Natural killer cell treated with Interleukin-12 subunit alpha and Interleukin-12 subunit beta and Interleukin-15 and Interleukin-18, amount 100 ng/mL, for 72 hours (primary cell): ENCODE results near the gene PAPSS1. TPM values are rescaled to one million over a fixed set of nuclear protein-coding genes. Genes with fewer than 3 reads are reported as not detected.

Experiments used
- ATAC-seq, 2 donors: fragments of 150-1000 bp; cut with Tn5 transposase in 1 of 2; sonication (Bioruptor Pico), chemical (Tn5 transposase) in 1 of 2; 2 replicates each; pipeline ENCODE4 v1.10.0; 2021
- DNase-seq: peaks from one replicate; pipeline ENCODE4 v3.0.0; 2022; ENCODE audit warnings: low spot score
- H3K27ac Mint-ChIP-seq, 2 donors: 1 replicate in 1 of 2; 2 replicates in 1 of 2; pipeline ENCODE4 v1.8.0; 2022; ENCODE audit warnings: mixed read lengths in 2 of 2, mild to moderate bottlenecking in 1 of 2, moderate library complexity in 1 of 2
- H3K27me3 Mint-ChIP-seq, 2 donors: 1 replicate in 1 of 2; 2 replicates in 1 of 2; pipeline ENCODE4 v1.8.0; 2022; ENCODE audit warnings: mixed read lengths in 2 of 2
- H3K36me3 Mint-ChIP-seq: one replicate; pipeline ENCODE4 v1.8.0; 2022; ENCODE audit warnings: mixed read lengths
- H3K4me1 Mint-ChIP-seq, 2 donors: 1 replicate in 1 of 2; 2 replicates in 1 of 2; pipeline ENCODE4 v1.8.0; 2022; ENCODE audit warnings: low read depth in 2 of 2, mixed read lengths in 2 of 2, mild to moderate bottlenecking in 1 of 2
- H3K4me3 Mint-ChIP-seq: one replicate; pipeline ENCODE4 v1.8.0; 2022; ENCODE audit warnings: mixed read lengths
- H3K9me3 Mint-ChIP-seq: 2 replicates; pipeline ENCODE4 v1.8.0; 2022; ENCODE audit warnings: mixed read lengths
- total RNA-seq, 2 donors: library from RNA; stranded (reverse); gene quantifications; one replicate each; pipeline ENCODE4 v1.2.3, GENCODE V29; 2022

The PAPSS1 gene
- 10 to 100 TPM; 12.1 to 25.1 TPM for total RNA-seq

- peak; percentile 97 for ATAC-seq
- Mint-ChIP-seq H3K9me3 (no peaks in the 10 kb centered on the region), H3K27me3 (no peaks in the 10 kb centered on the region), H3K4me3 (peak within 1 kb of the TSS; percentile 95), H3K36me3 (no peaks in the 10 kb centered on the region), H3K27ac (peak within 1 kb of the TSS; percentile 82 to 95), H3K4me1 (peaks cover 22 to 29% of the 10 kb centered on the region in 2 donors)
- peak; percentile 97 for DNase-seq
Observed at GRCh38 chr4:107719922-107720722, at the start of gene PAPSS1. TSS of gene PAPSS1 (minus strand) at chr4:107720234. CDS start at chr4:107720179, 55 bp downstream.

DNA sequence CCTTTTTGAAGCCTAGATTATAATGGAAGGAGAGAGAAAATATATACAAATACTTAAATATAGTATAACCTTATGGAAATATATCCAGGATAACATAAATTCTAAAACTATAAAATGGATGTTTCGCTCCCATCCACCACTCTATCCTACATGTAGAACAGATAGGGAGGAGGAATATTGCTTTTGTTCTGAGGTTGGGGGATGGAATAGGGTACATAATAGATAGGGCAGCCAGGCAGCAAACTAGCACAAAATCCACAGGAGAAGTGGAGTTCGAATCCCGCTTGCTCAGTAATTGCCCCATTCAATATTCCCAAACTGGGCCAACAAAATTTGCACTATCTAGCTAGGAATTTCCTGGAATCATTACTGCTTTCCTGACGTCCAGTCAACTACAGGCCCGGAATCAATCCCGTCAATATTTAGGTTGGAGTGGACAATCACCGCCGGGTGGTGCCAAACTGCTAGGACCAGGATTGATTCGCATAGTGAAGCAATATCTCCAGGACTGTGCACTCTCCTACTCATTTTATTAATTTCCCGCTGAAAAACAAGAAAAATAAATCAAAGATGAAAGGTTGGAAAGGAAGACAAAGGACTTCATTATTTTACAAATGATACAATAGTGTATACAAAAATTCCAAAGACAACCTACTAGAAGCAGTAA is 40.4 kb upstream of the PAPSS1 start:
- peaks cover 5 to 17% of the 10 kb centered on the region in 2 donors for H3K27me3 Mint-ChIP-seq
- DNase-seq (no peak), ATAC-seq (no peak)
- H3K27ac Mint-ChIP-seq: no peak overlapping the region
- peaks cover 0 to 9% of the 10 kb centered on the region in 2 donors for H3K4me1 Mint-ChIP-seq
- no peaks in the 10 kb centered on the region for H3K36me3 Mint-ChIP-seq
- no peaks in the 10 kb centered on the region for H3K9me3 Mint-ChIP-seq
- no peak overlapping the region for H3K4me3 Mint-ChIP-seq

GRCh38 chr4:107757864-107758476 is 37.9 kb upstream of the PAPSS1 start:
- no peak for ATAC-seq
- DNase-seq: no peak
- Mint-ChIP-seq H3K4me3 (no peak overlapping the region), H3K27me3 (peaks cover 3 to 12% of the 10 kb centered on the region in 2 donors), H3K27ac (no peak overlapping the region), H3K4me1 (peaks cover 0 to 10% of the 10 kb centered on the region in 2 donors), H3K36me3 (no peaks in the 10 kb centered on the region), H3K9me3 (no peaks in the 10 kb centered on the region)

DNA sequence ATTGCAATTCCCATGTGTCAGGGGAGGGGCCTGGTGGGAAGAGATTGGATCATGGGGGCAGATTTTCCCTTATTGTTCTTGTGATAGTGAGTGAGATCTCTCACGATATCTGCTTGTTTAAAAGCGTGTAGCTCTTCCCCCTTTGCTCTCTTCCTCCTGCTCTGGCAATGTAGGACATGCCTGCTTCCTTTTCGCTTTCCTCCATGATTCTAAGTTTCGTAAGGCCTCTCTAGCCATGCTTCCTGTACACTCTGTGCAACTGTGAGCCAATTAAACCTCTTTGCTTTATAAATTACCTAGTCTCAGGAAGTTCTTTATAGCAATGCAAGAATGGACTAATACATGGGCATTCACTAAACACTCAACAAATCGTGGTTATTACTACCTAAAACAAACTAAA is 37.2 kb upstream of the PAPSS1 start:
- DNase-seq (no peak), ATAC-seq (no peak)
- Mint-ChIP-seq H3K27ac (no peak overlapping the region), H3K9me3 (no peaks in the 10 kb centered on the region), H3K36me3 (no peaks in the 10 kb centered on the region), H3K4me1 (peaks cover 0 to 10% of the 10 kb centered on the region in 2 donors), H3K4me3 (no peak overlapping the region), H3K27me3 (peaks cover 3 to 7% of the 10 kb centered on the region in 2 donors)

- ATAC-seq: peak in 1 of 2 donors; percentile 28
- no peak overlapping the region for H3K4me3 Mint-ChIP-seq
- H3K36me3 Mint-ChIP-seq: no peaks in the 10 kb centered on the region
- H3K9me3 Mint-ChIP-seq: no peaks in the 10 kb centered on the region
- H3K27me3 Mint-ChIP-seq: peaks cover 6 to 7% of the 10 kb centered on the region in 2 donors
- DNase-seq: no peak
- peak overlapping the region in 1 of 2 donors; percentile 47 for H3K27ac Mint-ChIP-seq
- H3K4me1 Mint-ChIP-seq: peaks cover 0 to 10% of the 10 kb centered on the region in 2 donors
Observed at GRCh38 chr4:107755841-107756356, 35.9 kb upstream of the PAPSS1 start.

DNA sequence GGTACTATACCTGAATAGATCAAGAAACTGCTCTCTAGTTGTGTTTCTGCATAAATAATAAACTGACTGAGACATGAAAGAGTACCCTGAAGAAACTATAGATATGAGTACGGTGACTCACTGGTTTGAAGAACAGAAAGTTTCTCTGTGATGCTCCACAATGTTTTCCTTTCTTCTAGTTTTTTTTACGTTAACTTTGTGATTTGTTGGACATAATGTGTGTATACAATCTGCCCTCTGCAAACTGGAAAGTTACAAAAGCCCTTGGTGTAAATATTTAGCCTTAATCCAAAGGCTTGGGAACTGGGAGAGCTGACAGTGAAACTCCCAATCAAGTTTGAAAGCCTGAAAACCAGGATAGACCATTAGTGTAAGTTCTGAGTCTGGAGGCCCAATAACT is 31.6 kb upstream of the PAPSS1 start:
- DNase-seq (no peak), ATAC-seq (no peak)
- no peaks in the 10 kb centered on the region for H3K36me3 Mint-ChIP-seq
- no peak overlapping the region for H3K4me3 Mint-ChIP-seq
- no peaks in the 10 kb centered on the region for H3K9me3 Mint-ChIP-seq
- peaks cover 0 to 7% of the 10 kb centered on the region in 2 donors for H3K4me1 Mint-ChIP-seq
- peaks cover 22 to 36% of the 10 kb centered on the region in 2 donors for H3K27me3 Mint-ChIP-seq
- no peak overlapping the region for H3K27ac Mint-ChIP-seq

- H3K4me3 Mint-ChIP-seq: no peak overlapping the region
- no peak overlapping the region for H3K27ac Mint-ChIP-seq
- H3K36me3 Mint-ChIP-seq: no peaks in the 10 kb centered on the region
- no peaks in the 10 kb centered on the region for H3K4me1 Mint-ChIP-seq
- DNase-seq: no peak
- H3K27me3 Mint-ChIP-seq: peaks cover 25 to 53% of the 10 kb centered on the region in 2 donors
- no peak for ATAC-seq
- no peaks in the 10 kb centered on the region for H3K9me3 Mint-ChIP-seq
Observed at GRCh38 chr4:107747748-107748486, 27.9 kb upstream of the PAPSS1 start.

GRCh38 chr4:107746161-107746560 is 26.1 kb upstream of the PAPSS1 start:
- Mint-ChIP-seq H3K4me3 (no peak overlapping the region), H3K27ac (no peak overlapping the region), H3K9me3 (no peaks in the 10 kb centered on the region), H3K4me1 (no peaks in the 10 kb centered on the region), H3K27me3 (peaks cover 18 to 47% of the 10 kb centered on the region in 2 donors), H3K36me3 (no peaks in the 10 kb centered on the region)
- no peak for DNase-seq
- no peak for ATAC-seq

DNA sequence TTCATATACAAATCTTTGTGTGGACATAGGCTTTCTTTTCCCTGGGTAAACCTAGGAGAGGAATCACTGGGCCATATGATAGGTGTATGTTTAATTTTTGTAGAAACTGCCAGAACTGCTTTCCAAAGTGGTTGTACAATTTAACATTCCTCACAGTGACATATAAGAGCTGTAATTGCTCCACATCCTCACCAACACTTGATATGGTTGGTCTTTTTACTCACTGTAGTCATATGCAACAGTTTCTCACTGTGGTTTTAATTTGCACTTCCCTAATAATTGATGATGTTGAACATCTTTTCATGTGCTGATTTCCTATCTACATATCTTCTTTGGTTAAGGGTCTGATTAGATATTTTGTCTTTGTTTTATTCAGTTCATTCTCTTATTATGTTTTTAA is 24.5 kb upstream of the PAPSS1 start:
- Mint-ChIP-seq H3K27ac (no peak overlapping the region), H3K27me3 (peaks cover 11 to 40% of the 10 kb centered on the region in 2 donors), H3K4me1 (no peaks in the 10 kb centered on the region), H3K4me3 (no peak overlapping the region), H3K36me3 (no peaks in the 10 kb centered on the region), H3K9me3 (no peaks in the 10 kb centered on the region)
- no peak for DNase-seq
- no peak for ATAC-seq

DNA sequence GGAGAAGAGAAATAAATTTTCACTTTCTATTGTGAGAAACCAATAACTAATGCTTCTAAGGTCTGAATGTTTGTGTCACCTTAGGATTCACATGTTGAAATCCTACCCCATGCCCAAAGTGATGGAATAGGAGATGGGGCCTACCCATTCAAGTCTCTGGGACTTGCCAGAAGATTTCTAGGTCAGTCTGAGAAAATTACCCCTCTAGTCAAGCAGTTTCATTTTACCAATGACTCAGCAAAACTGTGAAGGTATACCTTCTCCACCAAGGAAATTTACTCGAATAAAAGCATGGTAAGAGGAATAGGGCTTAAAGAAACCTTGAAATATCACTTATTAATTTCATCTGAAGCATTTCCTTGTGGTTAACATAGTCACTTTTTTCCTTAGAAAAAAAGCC is 23.5 kb upstream of the PAPSS1 start:
- Mint-ChIP-seq H3K27me3 (peaks cover 7 to 35% of the 10 kb centered on the region in 2 donors), H3K4me3 (no peak overlapping the region), H3K4me1 (no peaks in the 10 kb centered on the region), H3K36me3 (no peaks in the 10 kb centered on the region), H3K9me3 (no peaks in the 10 kb centered on the region), H3K27ac (no peak overlapping the region)
- DNase-seq: no peak
- ATAC-seq: no peak

DNA sequence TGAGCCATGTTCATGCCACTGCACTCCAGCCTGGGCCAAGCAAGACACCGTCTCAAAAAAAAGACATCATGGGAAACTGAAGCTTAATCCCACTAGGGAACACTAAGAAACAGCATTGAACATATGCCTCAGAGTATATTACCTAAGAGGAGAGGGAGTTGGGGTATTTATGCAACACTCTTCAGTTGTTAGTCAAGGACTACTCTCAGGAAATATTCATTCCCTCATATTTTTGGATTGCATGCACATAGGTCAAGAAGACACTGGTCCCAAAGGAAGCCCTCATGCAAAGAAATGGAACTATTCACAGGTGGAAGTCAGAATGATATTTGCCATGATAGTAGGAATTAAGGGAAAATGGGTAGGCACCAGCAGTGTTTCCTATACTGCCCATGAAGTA is 22.8 kb upstream of the PAPSS1 start:
- ATAC-seq (no peak), DNase-seq (no peak)
- Mint-ChIP-seq H3K27ac (no peak overlapping the region), H3K4me1 (no peaks in the 10 kb centered on the region), H3K4me3 (no peak overlapping the region), H3K36me3 (no peaks in the 10 kb centered on the region), H3K27me3 (peaks cover 3 to 28% of the 10 kb centered on the region in 2 donors), H3K9me3 (no peaks in the 10 kb centered on the region)

DNA sequence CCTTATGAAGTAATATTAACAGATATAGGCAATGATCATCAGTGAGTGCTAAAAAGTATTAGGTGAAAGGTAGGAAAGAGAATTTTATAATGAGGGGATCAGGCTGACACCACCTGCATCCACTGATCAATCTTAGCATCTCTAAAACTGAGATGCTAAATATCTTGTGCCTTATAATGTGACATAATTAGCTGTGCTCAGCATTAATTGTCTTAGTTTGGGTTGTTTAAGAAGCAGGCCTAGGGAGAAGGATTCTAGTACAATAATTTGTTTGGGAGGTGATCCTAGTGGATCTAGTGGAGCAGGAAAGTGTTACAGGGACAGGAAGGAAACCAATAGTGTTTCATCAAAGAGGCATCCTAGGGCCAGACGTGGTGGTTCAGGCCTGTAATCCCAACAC is 22.2 kb upstream of the PAPSS1 start:
- H3K27ac Mint-ChIP-seq: no peak overlapping the region
- no peaks in the 10 kb centered on the region for H3K4me1 Mint-ChIP-seq
- H3K4me3 Mint-ChIP-seq: no peak overlapping the region
- no peaks in the 10 kb centered on the region for H3K9me3 Mint-ChIP-seq
- H3K36me3 Mint-ChIP-seq: no peaks in the 10 kb centered on the region
- ATAC-seq (no peak), DNase-seq (no peak)
- H3K27me3 Mint-ChIP-seq: peaks cover 3 to 22% of the 10 kb centered on the region in 2 donors

GRCh38 chr4:107740950-107741701 is 21.1 kb upstream of the PAPSS1 start:
- H3K36me3 Mint-ChIP-seq: no peaks in the 10 kb centered on the region
- no peak overlapping the region for H3K4me3 Mint-ChIP-seq
- H3K4me1 Mint-ChIP-seq: no peaks in the 10 kb centered on the region

More at GRCh38 chr4:107740950-107741701, 21.1 kb upstream of the PAPSS1 start:
- DNase-seq: no peak
- no peak overlapping the region for H3K27ac Mint-ChIP-seq
- ATAC-seq: no peak
- H3K9me3 Mint-ChIP-seq: no peaks in the 10 kb centered on the region
- peaks cover 3 to 12% of the 10 kb centered on the region in 2 donors for H3K27me3 Mint-ChIP-seq
